Limb (tissue), 2 donors: ENCODE results near the gene SGPP2.
"Not testable (repeated sequence)": the region's sequence is repeated elsewhere in the genome, so short reads cannot be mapped to it uniquely, and the experiment has no call there.

Source experiments
- DNase-seq, 2 donors: peaks; one replicate each; pipeline ENCODE4 v3.0.0-alpha.2; 2016; ENCODE audit errors: extremely low spot score in 2 of 2

Gene SGPP2

GRCh38 chr2:222424729-222425671 is 657 bp downstream of the SGPP2 start:
- peak in 1 of 2 donors; percentile 48 for DNase-seq

- DNase-seq: no peak
These were observed 3.4 kb downstream of the SGPP2 start for GRCh38 chr2:222427646-222428301.

- DNase-seq: no peak
These were observed 5.7 kb downstream of the SGPP2 start for GRCh38 chr2:222430071-222430470.

- DNase-seq: no peak
These were observed 6.3 kb downstream of the SGPP2 start for GRCh38 chr2:222430681-222431080.

- no peak for DNase-seq
These were observed 7.5 kb downstream of the SGPP2 start for GRCh38 chr2:222431869-222432268.

GRCh38 chr2:222433332-222434173 is 9.2 kb downstream of the SGPP2 start:
- no peak for DNase-seq

GRCh38 chr2:222434204-222434603 is 9.9 kb downstream of the SGPP2 start:
- DNase-seq: no peak

- DNase-seq: not testable (repeated sequence)
These were observed 11.2 kb downstream of the SGPP2 start for GRCh38 chr2:222435400-222436039.

- DNase-seq: no peak
These were observed 11.7 kb downstream of the SGPP2 start for GRCh38 chr2:222436040-222436413.

- DNase-seq: no peak
These were observed 15.3 kb downstream of the SGPP2 start for GRCh38 chr2:222439692-222440091.

GRCh38 chr2:222440673-222441422 is 16.5 kb downstream of the SGPP2 start:
- no peak for DNase-seq

GRCh38 chr2:222442665-222443064 is 18.3 kb downstream of the SGPP2 start:
- DNase-seq: no peak

GRCh38 chr2:222445227-222445626 is 20.9 kb downstream of the SGPP2 start:
- no peak for DNase-seq

GRCh38 chr2:222447131-222447530 is 22.8 kb downstream of the SGPP2 start:
- no peak for DNase-seq

GRCh38 chr2:222448748-222449181 is 24.4 kb downstream of the SGPP2 start:
- peak; percentile 47 to 84 for DNase-seq

GRCh38 chr2:222450021-222450420 is 25.7 kb downstream of the SGPP2 start:
- no peak for DNase-seq

GRCh38 chr2:222451224-222451674 is 26.9 kb downstream of the SGPP2 start:
- no peak for DNase-seq

- no peak for DNase-seq
These were observed 28.1 kb downstream of the SGPP2 start for GRCh38 chr2:222452422-222452950.

- DNase-seq: no peak
These were observed 32.2 kb downstream of the SGPP2 start for GRCh38 chr2:222456479-222457077.

- no peak for DNase-seq
These were observed 35.6 kb downstream of the SGPP2 start for GRCh38 chr2:222459983-222460382.
